Tibial artery (tissue), 4 donors: ENCODE data around the gene RASGRF1.

Source experiments
- DNase-seq, 2 donors: peaks; one replicate each; pipeline ENCODE4 v3.0.0-alpha.2; 2019
- H3K27ac ChIP-seq, 2 donors: fragments of 200-600 bp; sonication (generic) in 1 of 2; 1 replicate in 1 of 2; 2 replicates in 1 of 2; pipeline ENCODE4 v1.5.1; 2018 to 2019; ENCODE audit warnings: mild to moderate bottlenecking in 1 of 2
- H3K27me3 ChIP-seq, 2 donors: fragments of 200-600 bp; sonication (generic) in 1 of 2; one replicate each; pipeline versions ENCODE4 v1.5.1 to v1.6.0; 2016 to 2019
- H3K36me3 ChIP-seq, 3 donors: fragments of 200-600 bp; sonication (generic) in 2 of 3; one replicate each; pipeline ENCODE4 v1.5.1; 2016 to 2019; ENCODE audit warnings: mild to moderate bottlenecking in 2 of 3
- H3K4me1 ChIP-seq, 4 donors: fragments of 200-600 bp; sonication (generic) in 2 of 4; 1 replicate in 3 of 4; 2 replicates in 1 of 4; pipeline ENCODE4 v1.5.1; 2016 to 2019
- H3K4me3 ChIP-seq, 2 donors: fragments of 200-600 bp; sonication (generic) in 1 of 2; 1 replicate in 1 of 2; 2 replicates in 1 of 2; pipeline ENCODE4 v1.5.1; 2018 to 2019; ENCODE audit warnings: mild to moderate bottlenecking in 2 of 2
- H3K9me3 ChIP-seq, 3 donors: fragments of 200-600 bp; sonication (generic) in 1 of 3; one replicate each; pipeline ENCODE4 v1.5.1; 2016 to 2019
- CTCF ChIP-seq, 2 experiments: fragments of 200-600 bp in 1 of 2; fragments of 450-650 bp in 1 of 2; IDR thresholded peaks; one replicate each; pipeline ENCODE4 v1.5.1; 2017 to 2019; ENCODE audit warnings: antibody characterized with exemption in 2 of 2, mild to moderate bottlenecking in 1 of 2, moderate library complexity in 1 of 2
- intact Hi-C: fragments of 100-400 bp; cut with DNase I; formaldehyde crosslinking; loops from one replicate; pipeline ENCODE4 v1.15.0; 2023; ENCODE audit warnings: low total_unique reads

RASGRF1 gene

GRCh38 chr15:79130535-79131130, 40.1 kb upstream of the RASGRF1 start:
- Histone ChIP-seq H3K27ac (no peak overlapping the region), H3K9me3 (peaks cover 0 to 7% (median 0%) of the 10 kb centered on the region in 3 donors), H3K27me3 (peaks cover 0 to 23% of the 10 kb centered on the region in 2 donors), H3K36me3 (no peaks in the 10 kb centered on the region), H3K4me3 (no peak overlapping the region), H3K4me1 (no peaks in the 10 kb centered on the region)
- no peak for DNase-seq
- TF ChIP-seq CTCF (IDR thresholded peaks at IDR 0.05) = no peak
- intact Hi-C loops = no loop called here

GRCh38 chr15:79129235-79129634, 38.7 kb upstream of the RASGRF1 start:
- Histone ChIP-seq H3K9me3 (peaks cover 0 to 7% (median 0%) of the 10 kb centered on the region in 3 donors), H3K4me3 (no peak overlapping the region), H3K4me1 (no peaks in the 10 kb centered on the region), H3K27ac (no peak overlapping the region), H3K27me3 (peaks cover 0 to 18% of the 10 kb centered on the region in 2 donors), H3K36me3 (no peaks in the 10 kb centered on the region)
- no peak for TF ChIP-seq CTCF (IDR thresholded peaks at IDR 0.05)
- intact Hi-C loops = no loop called here
- DNase-seq = no peak

GRCh38 chr15:79128556-79128955, 38.0 kb upstream of the RASGRF1 start:
- intact Hi-C loops = no loop called here
- no peak for TF ChIP-seq CTCF (IDR thresholded peaks at IDR 0.05)
- Histone ChIP-seq H3K4me3 (no peak overlapping the region), H3K4me1 (no peaks in the 10 kb centered on the region), H3K27me3 (peaks cover 0 to 18% of the 10 kb centered on the region in 2 donors), H3K27ac (no peak overlapping the region), H3K36me3 (no peaks in the 10 kb centered on the region), H3K9me3 (peaks cover 0 to 7% (median 0%) of the 10 kb centered on the region in 3 donors)
- DNase-seq = no peak

GRCh38 chr15:79124388-79124787, 33.8 kb upstream of the RASGRF1 start:
- no peak overlapping the region for H3K4me3 ChIP-seq
- peaks cover 0 to 4% of the 10 kb centered on the region in 2 donors for H3K27me3 ChIP-seq
- TF ChIP-seq CTCF (IDR thresholded peaks at IDR 0.05) = no peak
- intact Hi-C loops = no loop called here
- H3K4me1 ChIP-seq = no peaks in the 10 kb centered on the region
- no peaks in the 10 kb centered on the region for H3K36me3 ChIP-seq
- no peak for DNase-seq
- H3K27ac ChIP-seq = no peak overlapping the region
- H3K9me3 ChIP-seq = peaks cover 0 to 7% (median 0%) of the 10 kb centered on the region in 3 donors

GRCh38 chr15:79122991-79123390, 32.4 kb upstream of the RASGRF1 start:
- peaks cover 0 to 1% (median 0%) of the 10 kb centered on the region in 3 donors for H3K9me3 ChIP-seq
- H3K36me3 ChIP-seq = no peaks in the 10 kb centered on the region
- no peak overlapping the region for H3K4me3 ChIP-seq
- no peak for TF ChIP-seq CTCF (IDR thresholded peaks at IDR 0.05)
- no peaks in the 10 kb centered on the region for H3K27me3 ChIP-seq
- H3K27ac ChIP-seq = no peak overlapping the region
- intact Hi-C loops = no loop called here
- no peaks in the 10 kb centered on the region for H3K4me1 ChIP-seq
- DNase-seq = no peak

- DNase-seq = no peak
- intact Hi-C loops = no loop called here
- TF ChIP-seq CTCF (IDR thresholded peaks at IDR 0.05) = no peak
Measured at GRCh38 chr15:79122391-79122790, 31.8 kb upstream of the RASGRF1 start.

More at GRCh38 chr15:79122391-79122790, 31.8 kb upstream of the RASGRF1 start:
- Histone ChIP-seq H3K9me3 (no peaks in the 10 kb centered on the region), H3K27me3 (no peaks in the 10 kb centered on the region), H3K36me3 (no peaks in the 10 kb centered on the region), H3K27ac (no peak overlapping the region), H3K4me1 (no peaks in the 10 kb centered on the region), H3K4me3 (no peak overlapping the region)
